ENCODE results near the gene LCMT2. TPM values are rescaled to one million over a fixed set of nuclear protein-coding genes. Genes with fewer than 3 reads are reported as not detected.

Gene LCMT2
- total and polyA plus RNA-seq, 8 donors: under 0.01 to 6.4 (median 2.5) TPM

DNA sequence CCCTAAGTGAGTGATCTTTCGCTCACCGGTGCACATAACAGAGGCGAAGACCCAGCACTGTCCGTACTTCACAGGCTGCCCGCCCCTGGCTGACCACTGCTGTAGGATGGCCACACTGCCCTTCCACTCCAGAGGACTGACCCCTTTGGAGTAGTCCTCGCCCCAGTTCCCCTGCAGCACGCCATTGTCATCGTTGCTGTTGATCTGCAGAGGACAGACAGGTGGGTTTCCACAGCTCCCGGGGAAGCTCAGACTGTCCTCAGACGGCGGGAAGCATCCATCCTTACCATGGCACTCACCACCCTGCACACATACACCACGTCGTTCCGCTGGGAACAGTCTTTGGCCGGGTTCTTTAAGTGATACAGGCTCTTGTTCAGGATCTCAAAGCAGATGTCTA lies 43.1 kb downstream of the LCMT2 start:
- 71 to 77% (median 74%) methylated on average over 15 of the region's 15 CpGs for WGBS, 5 donors
- intact Hi-C loops (cut with DNase I; ENCODE audit: low total_unique reads): loop anchor here (5.0 kb wide), 1 partner anchor 60 kb away; no protein-coding TSS in a partner anchor

DNA sequence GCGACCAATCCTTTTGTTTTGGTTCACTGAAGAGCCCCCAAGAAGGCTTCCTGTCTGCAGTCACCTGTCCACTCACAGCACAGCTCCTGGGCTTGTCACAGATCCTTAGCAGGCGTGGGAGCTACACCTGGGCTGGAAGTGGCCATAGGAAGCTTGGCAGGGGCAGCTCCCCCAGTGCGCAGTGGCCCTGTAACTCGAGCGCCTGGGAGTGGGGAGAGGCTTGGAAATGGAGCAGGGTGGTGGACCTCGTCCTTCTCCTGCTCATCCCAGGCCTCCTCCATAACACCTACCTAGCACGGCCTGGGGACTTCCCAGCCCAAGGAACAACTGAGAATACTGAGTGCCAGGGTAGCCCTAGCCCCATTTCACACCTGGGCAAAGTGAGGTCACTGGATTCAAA lies 44.3 kb downstream of the LCMT2 start:
- H3K9me3 ChIP-seq: no peaks in the 10 kb centered on the region
- peaks cover 0 to 6% (median 0%) of the 10 kb centered on the region in 4 donors for H3K4me1 ChIP-seq
- H3K27me3 ChIP-seq: peaks cover 0 to 9% (median 0%) of the 10 kb centered on the region in 3 donors
- intact Hi-C loops (cut with DNase I; ENCODE audit: low total_unique reads): loop anchor here (5.0 kb wide), 1 partner anchor 59 kb away; no protein-coding TSS in a partner anchor
- DNase-seq: no peak
- WGBS, 5 donors: 32 to 69% (median 64%) methylated on average over 3 to 7 of the region's 7 CpGs
- no peak overlapping the region for H3K27ac ChIP-seq
- H3K4me3 ChIP-seq: no peak overlapping the region
- TF ChIP-seq, protein P1, sequence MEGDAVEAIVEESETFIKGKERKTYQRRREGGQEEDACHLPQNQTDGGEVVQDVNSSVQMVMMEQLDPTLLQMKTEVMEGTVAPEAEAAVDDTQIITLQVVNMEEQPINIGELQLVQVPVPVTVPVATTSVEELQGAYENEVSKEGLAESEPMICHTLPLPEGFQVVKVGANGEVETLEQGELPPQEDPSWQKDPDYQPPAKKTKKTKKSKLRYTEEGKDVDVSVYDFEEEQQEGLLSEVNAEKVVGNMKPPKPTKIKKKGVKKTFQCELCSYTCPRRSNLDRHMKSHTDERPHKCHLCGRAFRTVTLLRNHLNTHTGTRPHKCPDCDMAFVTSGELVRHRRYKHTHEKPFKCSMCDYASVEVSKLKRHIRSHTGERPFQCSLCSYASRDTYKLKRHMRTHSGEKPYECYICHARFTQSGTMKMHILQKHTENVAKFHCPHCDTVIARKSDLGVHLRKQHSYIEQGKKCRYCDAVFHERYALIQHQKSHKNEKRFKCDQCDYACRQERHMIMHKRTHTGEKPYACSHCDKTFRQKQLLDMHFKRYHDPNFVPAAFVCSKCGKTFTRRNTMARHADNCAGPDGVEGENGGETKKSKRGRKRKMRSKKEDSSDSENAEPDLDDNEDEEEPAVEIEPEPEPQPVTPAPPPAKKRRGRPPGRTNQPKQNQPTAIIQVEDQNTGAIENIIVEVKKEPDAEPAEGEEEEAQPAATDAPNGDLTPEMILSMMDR (IDR thresholded peaks at IDR 0.05): no peak
- TF ChIP-seq EP300 (IDR thresholded peaks at IDR 0.05): no peak
- TF ChIP-seq POLR2A (IDR thresholded peaks at IDR 0.05): no peak
- no peak for TF ChIP-seq POLR2AphosphoS5 (IDR thresholded peaks at IDR 0.05)
- no peaks in the 10 kb centered on the region for H3K36me3 ChIP-seq

More for the DNA sequence above, 43.1 kb downstream of the LCMT2 start:
- Histone ChIP-seq H3K36me3 (no peaks in the 10 kb centered on the region), H3K27me3 (peaks cover 0 to 17% (median 0%) of the 10 kb centered on the region in 3 donors), H3K9me3 (no peaks in the 10 kb centered on the region), H3K27ac (no peak overlapping the region), H3K4me1 (peaks cover 0 to 6% (median 0%) of the 10 kb centered on the region in 4 donors), H3K4me3 (no peak overlapping the region)
- TF ChIP-seq EP300 (IDR thresholded peaks at IDR 0.05): no peak
- no peak for TF ChIP-seq POLR2AphosphoS5 (IDR thresholded peaks at IDR 0.05)
- TF ChIP-seq, protein P1 (IDR thresholded peaks at IDR 0.05): no peak
- TF ChIP-seq POLR2A (IDR thresholded peaks at IDR 0.05): no peak
- no peak for DNase-seq

DNA sequence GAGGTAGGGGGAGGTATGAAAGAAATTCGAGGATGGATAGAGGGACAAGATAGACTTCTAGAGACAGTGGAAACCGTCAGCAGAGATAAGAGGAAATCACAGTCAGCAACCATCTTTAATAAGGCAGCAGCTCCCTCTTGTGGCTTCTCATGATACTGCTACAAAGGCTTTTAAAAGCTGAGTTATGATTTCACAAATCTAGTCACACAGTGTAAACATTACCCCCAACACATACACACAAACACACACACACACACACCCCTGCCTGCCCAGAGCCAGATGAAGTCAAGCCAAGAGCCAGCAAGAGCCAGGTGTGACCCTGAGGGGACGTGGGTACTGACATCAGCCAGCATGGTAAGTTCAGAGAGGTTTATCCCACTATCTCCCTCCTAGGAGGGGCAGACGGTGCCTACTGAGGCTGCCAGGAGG lies 44.8 kb downstream of the LCMT2 start:
- TF ChIP-seq POLR2A (IDR thresholded peaks at IDR 0.05): no peak
- TF ChIP-seq, protein P1 (IDR thresholded peaks at IDR 0.05): peak in 5 of 7 experiments; percentile 72 to 85 (median 81)
- WGBS, 5 donors: 3 to 10% (median 5%) methylated on average over 4 of the region's 4 CpGs
- Histone ChIP-seq H3K27ac (no peak overlapping the region), H3K27me3 (peaks cover 0 to 11% (median 0%) of the 10 kb centered on the region in 3 donors), H3K36me3 (no peaks in the 10 kb centered on the region), H3K9me3 (no peaks in the 10 kb centered on the region), H3K4me1 (peaks cover 0 to 6% (median 0%) of the 10 kb centered on the region in 4 donors), H3K4me3 (no peak overlapping the region)
- peak; percentile 41 to 84 for DNase-seq
- intact Hi-C loops (cut with DNase I; ENCODE audit: low total_unique reads): loop anchor here (5.0 kb wide), 1 partner anchor 58 kb away; no protein-coding TSS in a partner anchor

DNA sequence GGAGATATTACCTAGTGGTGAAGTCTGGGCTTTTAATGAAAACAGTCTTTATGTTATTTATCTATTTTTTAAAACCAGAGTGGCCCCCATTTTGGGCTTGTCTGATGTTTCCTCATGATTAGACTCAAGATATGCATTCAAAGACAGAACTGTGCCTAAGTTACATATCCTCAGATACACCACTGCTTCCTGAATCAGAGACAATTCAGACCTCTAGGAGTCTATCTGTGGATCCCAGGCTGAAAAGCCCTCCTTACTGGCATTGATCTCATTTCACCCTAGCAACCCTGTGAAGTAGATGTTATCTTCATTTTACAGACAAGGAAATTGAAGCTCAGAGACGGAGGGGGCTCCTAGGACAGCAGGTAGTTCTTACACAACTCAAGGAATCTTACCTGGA lies 46.8 kb downstream of the LCMT2 start:
- intact Hi-C loops (cut with DNase I; ENCODE audit: low total_unique reads): no loop called here
- Histone ChIP-seq H3K27ac (no peak overlapping the region), H3K4me3 (no peak overlapping the region), H3K4me1 (peaks cover 0 to 6% (median 0%) of the 10 kb centered on the region in 4 donors), H3K9me3 (no peaks in the 10 kb centered on the region), H3K36me3 (no peaks in the 10 kb centered on the region), H3K27me3 (peaks cover 0 to 23% (median 4%) of the 10 kb centered on the region in 3 donors)
- TF ChIP-seq, protein P1 (IDR thresholded peaks at IDR 0.05): no peak
- no peak for TF ChIP-seq POLR2AphosphoS5 (IDR thresholded peaks at IDR 0.05)
- no peak for TF ChIP-seq EP300 (IDR thresholded peaks at IDR 0.05)
- TF ChIP-seq POLR2A (IDR thresholded peaks at IDR 0.05): no peak
- no peak for DNase-seq
- 66 to 86% (median 75%) methylated on average over 1 of the region's 1 CpG for WGBS, 5 donors

Measured in stomach (tissue), 9 donors.